GM12891 (cell line): ENCODE data around the gene PPP2R5A.
A peak's percentile ranks its signal among the peaks of the same experiment; 100 is the strongest.

Source experiments
- DNase-seq: peaks from one replicate; pipeline ENCODE4 v3.0.0; 2011; ENCODE audit warnings: low spot score; ENCODE audit not compliant: insufficient read length
- FAIRE-seq: peaks from 2 replicates; lab custom pipeline; 2011; peaks lifted over from hg19 to GRCh38; lab: Jason Lieb, UNC
- PAX5 ChIP-seq: IDR thresholded peaks from 2 replicates; pipeline ENCODE4 v1.6.1; 2011; ENCODE audit warnings: low read length, moderate library complexity, mild to moderate bottlenecking; ENCODE audit not compliant: insufficient read depth, severe bottlenecking
- POLR2A ChIP-seq: IDR thresholded peaks from 2 replicates; pipeline ENCODE4 v1.6.1; 2011; ENCODE audit warnings: low read depth, low read length, control low read depth
- POLR2AphosphoS5 ChIP-seq: IDR thresholded peaks from 2 replicates; pipeline ENCODE4 v1.6.1; 2011; ENCODE audit warnings: low read depth, low read length, control low read depth
- POU2F2 ChIP-seq: IDR thresholded peaks from 2 replicates; pipeline ENCODE4 v1.6.1; 2011; ENCODE audit warnings: low read depth, mild to moderate bottlenecking, control low read depth, low read length, moderate library complexity
- SPI1 ChIP-seq: IDR thresholded peaks from 2 replicates; pipeline ENCODE4 v1.6.1; 2011; ENCODE audit warnings: low read depth, low read length, control low read depth
- TAF1 ChIP-seq: IDR thresholded peaks from 2 replicates; pipeline ENCODE4 v1.6.1; 2011; ENCODE audit warnings: low read depth, low read length, control low read depth

Gene PPP2R5A

DNA sequence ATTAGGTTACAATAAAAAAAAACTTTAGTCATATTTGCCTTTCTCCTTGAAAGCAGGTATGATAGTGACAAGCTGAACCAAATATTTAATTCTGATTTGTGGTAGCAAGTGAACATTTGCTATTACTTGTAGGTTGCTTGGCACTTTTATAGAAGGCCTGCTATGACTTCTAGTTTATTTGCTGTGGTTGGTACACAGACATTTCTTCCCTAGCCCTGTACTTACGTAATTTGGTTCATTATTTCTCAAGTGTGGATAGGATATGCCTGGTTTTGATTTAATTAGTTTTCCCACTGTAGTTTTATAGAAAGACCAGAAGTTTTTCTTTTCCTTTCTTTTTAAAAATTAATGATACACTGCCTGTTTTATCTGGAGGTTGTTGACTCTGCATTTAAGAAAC lies 55.9 kb downstream of the PPP2R5A start:
- FAIRE-seq (peak; percentile 23), DNase-seq (no peak)
- TF ChIP-seq POLR2A = no peak
- no peak for TF ChIP-seq POLR2AphosphoS5
- TF ChIP-seq TAF1 = no peak
- no peak for TF ChIP-seq SPI1
- no peak for TF ChIP-seq PAX5
- TF ChIP-seq POU2F2 = no peak

DNA sequence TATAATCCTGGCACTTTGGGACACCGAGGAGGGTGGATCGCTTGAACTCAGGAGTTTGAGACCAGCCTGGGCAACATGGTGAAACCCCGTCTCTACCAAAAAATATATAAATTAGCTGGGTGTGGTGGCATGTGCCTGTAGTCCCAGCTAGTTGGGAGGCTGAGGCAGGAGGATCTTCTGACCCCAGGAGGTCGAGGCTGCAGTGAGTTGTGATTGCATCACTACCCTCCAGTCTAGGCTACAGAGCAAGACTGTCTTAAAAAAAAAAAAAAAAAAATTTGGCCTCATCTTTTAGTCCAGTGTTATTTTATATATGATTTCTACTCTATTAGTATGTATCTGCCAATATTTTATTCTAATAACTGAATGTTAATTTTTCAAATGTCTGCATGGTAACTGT lies 59.7 kb downstream of the PPP2R5A start:
- TF ChIP-seq POLR2A = no peak
- TF ChIP-seq POU2F2 = no peak
- TF ChIP-seq SPI1 = no peak
- TF ChIP-seq PAX5 = no peak
- no peak for TF ChIP-seq TAF1
- TF ChIP-seq POLR2AphosphoS5 = no peak
- no peak for FAIRE-seq
- DNase-seq = no peak

DNA sequence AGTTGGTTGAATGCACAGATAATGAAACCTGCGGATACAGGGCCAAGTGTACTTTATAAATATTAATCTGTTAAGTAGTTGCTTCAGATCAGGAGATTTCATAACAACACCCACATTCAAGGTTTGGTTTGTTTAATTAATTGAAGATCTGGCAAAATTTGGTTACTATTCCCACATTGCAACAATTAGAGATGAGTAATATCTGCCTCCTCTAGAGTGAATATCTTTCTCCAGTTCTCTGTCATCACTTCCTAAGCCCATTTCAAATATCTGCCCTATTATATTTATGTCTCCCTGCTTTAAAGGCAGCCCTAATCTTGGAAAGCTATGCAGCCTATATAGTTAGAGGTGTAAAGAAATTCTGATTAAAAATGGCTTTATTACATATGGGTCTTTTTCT lies 61.4 kb downstream of the PPP2R5A start:
- FAIRE-seq = no peak
- no peak for TF ChIP-seq POU2F2
- DNase-seq = no peak

DNA sequence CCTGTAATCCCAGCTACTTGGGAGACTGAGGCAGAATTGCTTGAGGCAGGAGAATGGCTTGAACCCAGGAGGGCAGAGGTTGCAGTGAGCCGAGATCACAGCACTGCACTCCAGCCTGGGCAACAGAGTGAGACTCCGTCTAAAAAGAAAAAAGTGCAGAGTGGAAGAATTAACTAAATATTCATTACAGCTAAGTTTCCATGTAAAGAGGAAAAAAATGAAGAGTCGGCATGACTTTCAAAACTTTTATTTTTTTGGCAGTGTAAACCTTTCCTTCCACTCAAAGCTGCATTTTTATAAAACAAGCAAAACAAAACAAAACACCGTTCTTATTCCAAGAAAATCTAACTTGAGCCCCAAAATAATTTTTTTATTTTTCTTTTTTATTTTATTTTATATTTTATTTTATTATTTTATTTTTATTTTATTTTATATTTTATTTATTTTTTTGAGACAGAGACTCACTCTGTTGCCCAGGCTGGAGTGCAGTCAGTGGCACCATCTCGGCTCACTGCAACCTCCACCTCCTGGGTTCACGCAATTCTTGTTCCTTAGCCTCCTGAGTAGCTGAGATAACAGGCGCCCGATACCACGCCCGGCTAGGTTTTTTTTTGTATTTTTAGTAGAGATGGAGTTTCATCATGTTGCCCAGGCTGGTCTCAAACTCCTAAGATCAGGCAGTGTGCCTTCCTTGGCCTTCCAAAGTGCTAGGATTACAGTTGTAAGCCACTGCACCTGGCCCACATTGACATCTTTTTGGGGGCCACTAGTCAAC lies 66.6 kb downstream of the PPP2R5A start:
- FAIRE-seq (no peak), DNase-seq (no peak)
- TF ChIP-seq PAX5 (no peak), SPI1 (no peak), POLR2AphosphoS5 (no peak), TAF1 (no peak), POLR2A (no peak), POU2F2 (no peak)

DNA sequence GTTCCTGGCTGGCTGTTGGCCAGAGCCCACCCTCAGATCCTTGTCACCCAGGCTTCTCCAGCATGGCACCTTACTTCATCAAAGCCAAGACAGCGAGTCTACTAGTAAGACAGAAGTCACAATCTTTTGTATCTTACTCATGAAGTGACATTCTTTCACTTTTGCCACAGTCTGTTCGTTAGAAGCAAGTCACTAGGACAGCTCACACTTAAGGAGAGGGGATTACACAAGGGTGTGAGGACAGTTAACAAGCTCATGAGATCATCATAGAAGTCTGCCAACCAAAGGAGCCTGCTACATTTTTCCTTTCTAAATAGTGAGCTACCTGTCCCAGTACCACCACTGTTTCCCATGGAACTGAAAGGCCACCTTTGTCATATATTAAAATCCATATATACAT lies 68.0 kb downstream of the PPP2R5A start:
- FAIRE-seq (no peak), DNase-seq (no peak)

DNA sequence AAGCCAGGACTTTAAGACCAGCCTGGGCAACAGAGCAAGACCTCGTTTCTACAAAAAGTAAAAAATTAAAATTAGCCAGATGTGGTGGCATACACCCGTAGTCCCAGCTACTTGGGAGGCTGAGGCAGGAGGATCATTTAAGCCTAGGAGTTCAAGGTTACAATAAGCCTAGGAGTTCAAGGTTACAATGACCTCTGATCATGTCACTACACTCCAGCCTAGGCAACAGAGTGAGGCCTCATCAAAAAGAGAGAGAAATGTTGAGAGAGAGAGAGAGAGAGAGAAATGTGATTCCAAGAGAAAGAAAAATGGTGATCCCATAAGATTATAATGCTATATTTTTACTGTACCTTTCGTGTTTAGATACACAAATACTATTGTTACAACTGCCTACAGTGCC lies 69.3 kb downstream of the PPP2R5A start:
- TF ChIP-seq POU2F2 = no peak
- TF ChIP-seq POLR2AphosphoS5 = no peak
- TF ChIP-seq PAX5 = no peak
- no peak for TF ChIP-seq SPI1
- TF ChIP-seq POLR2A = no peak
- no peak for TF ChIP-seq TAF1
- no peak for FAIRE-seq
- DNase-seq = no peak

More for the DNA sequence above, 68.0 kb downstream of the PPP2R5A start:
- TF ChIP-seq PAX5 (no peak), TAF1 (no peak), POLR2AphosphoS5 (no peak), SPI1 (no peak), POLR2A (no peak), POU2F2 (no peak)

DNA sequence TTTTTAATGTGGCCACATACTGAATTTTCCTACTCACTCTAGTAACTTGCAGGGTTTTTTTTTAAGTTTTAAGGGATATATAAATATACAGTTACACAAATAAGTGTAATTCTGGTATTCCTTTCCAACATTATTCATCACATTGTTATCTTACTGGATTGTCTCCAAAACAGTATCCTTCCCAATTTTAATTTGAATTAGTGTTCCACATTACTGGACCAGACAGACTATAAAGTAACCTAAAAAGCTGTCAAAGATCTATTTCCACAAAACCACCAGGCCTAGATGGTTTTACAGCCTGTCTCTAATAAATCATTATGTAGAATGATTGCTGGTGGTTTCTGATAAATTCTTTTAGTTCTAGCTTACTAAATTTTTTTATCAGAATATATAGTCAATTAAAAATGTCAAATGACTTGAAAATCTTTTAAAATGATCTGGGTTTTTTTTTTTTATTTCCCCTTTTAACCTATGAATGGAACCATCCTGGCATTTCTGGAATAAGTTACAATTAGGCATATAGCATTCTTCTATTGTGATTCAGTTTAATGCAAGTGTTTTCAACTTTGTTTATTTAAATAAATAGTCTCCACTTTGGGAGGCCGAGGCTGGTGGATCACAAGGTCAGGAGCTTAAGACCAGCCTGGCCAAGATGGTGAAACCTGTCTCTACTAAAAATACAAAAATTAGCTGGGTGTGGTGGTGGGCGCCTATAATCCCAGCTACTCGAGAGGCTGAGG lies 70.2 kb downstream of the PPP2R5A start:
- FAIRE-seq (no peak), DNase-seq (no peak)
- no peak for TF ChIP-seq POLR2A

DNA sequence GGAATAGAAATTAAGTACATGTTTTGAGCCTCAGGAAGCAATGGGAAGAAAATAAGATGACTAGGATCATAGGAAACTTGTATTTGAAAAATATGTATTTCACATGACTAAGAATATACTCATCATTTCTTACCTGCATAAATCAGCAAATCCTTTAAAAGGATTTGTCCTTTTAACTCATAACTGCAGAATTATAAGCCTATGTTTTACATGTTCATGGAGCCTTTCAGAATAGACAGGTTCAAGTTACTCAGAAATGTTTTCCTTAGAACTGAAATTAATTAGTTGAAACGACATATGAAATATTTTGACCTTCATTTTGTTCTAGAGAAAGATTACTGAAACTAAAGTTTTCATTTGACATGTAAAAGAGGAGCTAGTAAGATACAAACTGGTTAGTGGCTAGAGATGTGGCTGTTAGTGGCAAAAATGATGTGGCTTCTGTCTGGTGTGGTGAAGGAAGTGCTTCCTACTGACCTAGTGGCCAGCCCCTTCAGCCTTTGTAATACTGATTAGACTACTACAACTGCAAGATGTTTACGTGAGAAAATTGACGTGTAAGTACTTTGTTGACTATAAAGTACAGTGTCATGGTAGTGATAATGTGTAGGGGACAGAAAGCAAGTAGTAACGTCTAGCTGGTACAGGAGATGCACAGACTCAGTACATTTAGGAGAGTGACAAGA lies 74.7 kb downstream of the PPP2R5A start:
- TF ChIP-seq POLR2AphosphoS5 (no peak), SPI1 (no peak), PAX5 (no peak), POLR2A (no peak), TAF1 (no peak), POU2F2 (no peak)
- DNase-seq = no peak
- FAIRE-seq = no peak

DNA sequence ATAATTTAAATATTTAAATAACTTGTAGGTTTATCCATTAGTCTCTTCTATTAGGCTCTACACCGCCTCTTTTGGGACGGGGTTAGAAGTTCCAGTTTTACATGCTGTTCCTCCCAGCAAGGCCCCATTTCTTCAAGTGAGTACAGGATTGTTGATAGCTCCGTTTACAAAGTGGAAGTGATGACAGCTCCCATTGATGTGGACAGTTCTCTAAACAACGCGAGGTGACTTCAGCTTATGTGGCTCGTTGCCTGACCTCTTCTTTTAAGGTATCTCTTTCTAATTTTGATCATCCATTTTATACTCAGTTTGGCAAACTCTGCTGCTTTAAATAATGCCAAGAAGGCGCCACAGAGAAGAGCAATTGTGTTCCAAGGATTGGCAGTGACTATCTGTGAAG lies 79.8 kb downstream of the PPP2R5A start:
- TF ChIP-seq TAF1 (no peak), SPI1 (no peak), POLR2AphosphoS5 (no peak), PAX5 (no peak), POU2F2 (no peak), POLR2A (no peak)
- no peak for FAIRE-seq
- DNase-seq = no peak

DNA sequence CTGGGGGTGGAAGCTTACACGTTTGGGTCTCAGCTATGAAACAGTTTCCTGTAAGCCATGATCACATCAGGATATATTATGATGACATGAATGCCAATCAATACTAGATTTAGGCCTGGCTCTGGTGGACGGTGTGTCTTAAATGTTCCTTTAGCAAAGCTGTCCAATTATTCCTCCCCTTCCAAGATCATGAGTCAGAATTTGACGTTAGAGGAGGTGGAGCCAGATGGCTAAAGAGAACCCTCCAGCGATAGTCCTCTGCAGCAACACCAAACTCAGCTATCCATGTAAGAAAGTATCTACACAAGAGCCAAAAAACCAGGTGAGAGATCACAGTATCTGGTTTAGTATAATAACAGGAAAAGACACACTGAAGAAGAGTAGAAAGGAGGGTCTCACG lies 81.7 kb downstream of the PPP2R5A start:
- DNase-seq (no peak), FAIRE-seq (no peak)
- TF ChIP-seq POU2F2 (no peak), TAF1 (no peak)
